ENCODE measurements around the gene ARL6IP5. TPM values are rescaled to one million over a fixed set of nuclear protein-coding genes. Genes with fewer than 3 reads are reported as not detected.

ARL6IP5 gene
- total RNA-seq, 2 experiments from 2014 or later: 93.9 to 94.8 TPM

GRCh38 chr3:69065318-69065964 is 19.3 kb upstream of the ARL6IP5 start:
- H3K27me3 Mint-ChIP-seq: no peaks in the 10 kb centered on the region
- peaks cover 5% of the 10 kb centered on the region for H3K9me3 Mint-ChIP-seq
- peaks cover 30% of the 10 kb centered on the region for H3K36me3 Mint-ChIP-seq
- peak overlapping the region; percentile 76 for H3K27ac Mint-ChIP-seq
- POLR2A ChIA-PET: interaction anchor here (0.7 to 2.3 kb wide), 4 partner anchors 13 to 34 kb away, joined by 3 to 9 read pairs (median 4); no protein-coding TSS in a partner anchor
- CTCF ChIA-PET: interaction anchor here (0.7 to 3.6 kb wide), 2 partner anchors 13 to 217 kb away, joined by 3 to 13 read pairs; partner anchors contain the start of gene TMF1
- peak; percentile 50 for DNase-seq
- H3K4me3 Mint-ChIP-seq: peak overlapping the region; percentile 23
- H3K4me1 Mint-ChIP-seq (ENCODE audit: low read depth): peaks cover 40% of the 10 kb centered on the region
- intact Hi-C loops (cut with micrococcal nuclease): loop anchor here (1.0 kb wide), 1 partner anchor 15 kb away; the partner anchor contains the start of gene UBA3

GRCh38 chr3:69066121-69066520 is 18.6 kb upstream of the ARL6IP5 start:
- Mint-ChIP-seq H3K27ac (peak overlapping the region; percentile 76), H3K36me3 (peaks cover 31% of the 10 kb centered on the region), H3K27me3 (no peaks in the 10 kb centered on the region), H3K4me3 (no peak overlapping the region), H3K9me3 (no peaks in the 10 kb centered on the region), H3K4me1 (ENCODE audit: low read depth) (peaks cover 36% of the 10 kb centered on the region)
- ChIA-PET POLR2A (interaction anchor here (0.8 to 1.8 kb wide), 3 partner anchors 16 to 20 kb away, joined by 3 to 5 read pairs (median 4); no protein-coding TSS in a partner anchor), CTCF (interaction anchor here (3.6 kb wide), 1 partner anchor 13 kb away, joined by 13 read pairs; the partner anchor contains the start of gene TMF1)
- DNase-seq: no peak
- intact Hi-C loops (cut with micrococcal nuclease): no loop called here

- POLR2A ChIA-PET: no interaction called here
- no peaks in the 10 kb centered on the region for H3K27me3 Mint-ChIP-seq
- CTCF ChIA-PET: no interaction called here
Observed at GRCh38 chr3:69072928-69073327, 11.8 kb upstream of the ARL6IP5 start.

GRCh38 chr3:69079269-69080159 is 5.2 kb upstream of the ARL6IP5 start:
- DNase-seq: peak; percentile 25
- Mint-ChIP-seq H3K4me3 (peak overlapping the region; percentile 78), H3K36me3 (peaks cover 8% of the 10 kb centered on the region), H3K27ac (peak overlapping the region; percentile 75), H3K9me3 (no peaks in the 10 kb centered on the region), H3K27me3 (no peaks in the 10 kb centered on the region), H3K4me1 (ENCODE audit: low read depth) (peaks cover 60% of the 10 kb centered on the region)
- ChIA-PET CTCF (interaction anchor here (1.2 kb wide), 1 partner anchor 20 kb away, joined by 3 read pairs; no protein-coding TSS in a partner anchor), POLR2A (interaction anchor here (0.6 to 6.1 kb wide), 5 partner anchors 12 to 28 kb away, joined by 3 to 81 read pairs (median 7); partner anchors contain the start of gene TMF1)
- intact Hi-C loops (cut with micrococcal nuclease): loop anchor here (1.0 to 5.0 kb wide), 3 partner anchors 14 to 1983 kb away; no protein-coding TSS in a partner anchor

More at GRCh38 chr3:69072928-69073327, 11.8 kb upstream of the ARL6IP5 start:
- DNase-seq: no peak
- no peaks in the 10 kb centered on the region for H3K9me3 Mint-ChIP-seq
- H3K36me3 Mint-ChIP-seq: peaks cover 37% of the 10 kb centered on the region
- no peak overlapping the region for H3K4me3 Mint-ChIP-seq
- intact Hi-C loops (cut with micrococcal nuclease): no loop called here
- no peak overlapping the region for H3K27ac Mint-ChIP-seq
- H3K4me1 Mint-ChIP-seq (ENCODE audit: low read depth): peaks cover 30% of the 10 kb centered on the region

- Mint-ChIP-seq H3K4me1 (ENCODE audit: low read depth) (peaks cover 62% of the 10 kb centered on the region), H3K27ac (peak within 1 kb of the TSS; percentile 97), H3K27me3 (no peaks in the 10 kb centered on the region), H3K9me3 (no peaks in the 10 kb centered on the region), H3K36me3 (peaks cover 8% of the 10 kb centered on the region), H3K4me3 (peak within 1 kb of the TSS; percentile 78)
- POLR2A ChIA-PET: interaction anchor here (1.7 to 6.1 kb wide), 2 partner anchors 13 to 29 kb away, joined by 6 to 81 read pairs; partner anchors contain the start of gene TMF1
- intact Hi-C loops (cut with micrococcal nuclease): loop anchor here (1.0 to 5.0 kb wide), 3 partner anchors 14 to 1982 kb away; no protein-coding TSS in a partner anchor
- CTCF ChIA-PET: no interaction called here
- peak; percentile 96 for DNase-seq
Observed at GRCh38 chr3:69080233-69080920, 4.4 kb upstream of the ARL6IP5 start, which contains the start of gene UBA3. UBA3 (minus strand) TSS chr3:69080365; CDS start chr3:69080353, 12 bp downstream.

GRCh38 chr3:69081583-69082262 is 3.0 kb upstream of the ARL6IP5 start:
- POLR2A ChIA-PET: interaction anchor here (0.8 to 6.1 kb wide), 7 partner anchors 11 to 32 kb away, joined by 3 to 81 read pairs (median 5); partner anchors contain the start of gene TMF1
- H3K4me3 Mint-ChIP-seq: peak overlapping the region; percentile 51
- H3K9me3 Mint-ChIP-seq: no peaks in the 10 kb centered on the region
- DNase-seq: peak; percentile 32
- no peaks in the 10 kb centered on the region for H3K27me3 Mint-ChIP-seq
- H3K4me1 Mint-ChIP-seq (ENCODE audit: low read depth): peaks cover 60% of the 10 kb centered on the region
- peak overlapping the region; percentile 97 for H3K27ac Mint-ChIP-seq
- peaks cover 14% of the 10 kb centered on the region for H3K36me3 Mint-ChIP-seq
- CTCF ChIA-PET: interaction anchor here (0.7 to 1.9 kb wide), 3 partner anchors 10 to 30 kb away, joined by 4 to 9 read pairs (median 5); partner anchors contain the start of gene TMF1
- intact Hi-C loops (cut with micrococcal nuclease): loop anchor here (2.0 to 5.0 kb wide), 3 partner anchors 13 to 1981 kb away; no protein-coding TSS in a partner anchor

GRCh38 chr3:69082361-69082760 is 2.4 kb upstream of the ARL6IP5 start:
- Mint-ChIP-seq H3K4me1 (ENCODE audit: low read depth) (peaks cover 56% of the 10 kb centered on the region), H3K4me3 (peak overlapping the region; percentile 43), H3K27me3 (no peaks in the 10 kb centered on the region), H3K36me3 (peaks cover 14% of the 10 kb centered on the region), H3K27ac (peak overlapping the region; percentile 97), H3K9me3 (no peaks in the 10 kb centered on the region)
- ChIA-PET POLR2A (interaction anchor here (0.6 to 6.1 kb wide), 11 partner anchors 11 to 1671 kb away, joined by 3 to 81 read pairs (median 5); partner anchors contain the start of genes EOGT and TMF1), CTCF (interaction anchor here (0.7 to 1.9 kb wide), 6 partner anchors 9 to 328 kb away, joined by 4 to 9 read pairs (median 4); no protein-coding TSS in a partner anchor)
- intact Hi-C loops (cut with micrococcal nuclease): loop anchor here (2.0 to 5.0 kb wide), 2 partner anchors 86 to 1980 kb away; no protein-coding TSS in a partner anchor
- no peak for DNase-seq

- ChIA-PET CTCF (interaction anchor here (0.5 to 1.9 kb wide), 7 partner anchors 9 to 864 kb away, joined by 3 to 9 read pairs (median 4); no protein-coding TSS in a partner anchor), POLR2A (interaction anchor here (0.5 to 6.1 kb wide), 12 partner anchors 10 to 1672 kb away, joined by 3 to 81 read pairs (median 5); partner anchors contain the start of genes EOGT and TMF1)
- Mint-ChIP-seq H3K27me3 (no peaks in the 10 kb centered on the region), H3K36me3 (peaks cover 12% of the 10 kb centered on the region), H3K4me1 (ENCODE audit: low read depth) (peaks cover 54% of the 10 kb centered on the region), H3K27ac (peak overlapping the region; percentile 97), H3K4me3 (peak overlapping the region; percentile 43), H3K9me3 (no peaks in the 10 kb centered on the region)
- peak; percentile 90 for DNase-seq
- intact Hi-C loops (cut with micrococcal nuclease): loop anchor here (2.0 to 5.0 kb wide), 2 partner anchors 86 to 1979 kb away; no protein-coding TSS in a partner anchor
Observed at GRCh38 chr3:69082805-69083204, 1.9 kb upstream of the ARL6IP5 start.

- intact Hi-C loops (cut with micrococcal nuclease): loop anchor here (2.0 kb wide), 2 partner anchors 72 to 1430 kb away; partner anchors contain the start of genes EOGT and SUCLG2
- H3K36me3 Mint-ChIP-seq: peaks cover 26% of the 10 kb centered on the region
- peaks cover 65% of the 10 kb centered on the region for H3K4me1 Mint-ChIP-seq (ENCODE audit: low read depth)
- peak overlapping the region; percentile 97 for H3K27ac Mint-ChIP-seq
- ChIA-PET POLR2A (interaction anchor here (1.1 to 6.1 kb wide), 9 partner anchors 8 to 220 kb away, joined by 4 to 81 read pairs (median 6); partner anchors contain the start of gene TMF1), CTCF (interaction anchor here (1.1 to 1.4 kb wide), 3 partner anchors 10 to 76 kb away, joined by 3 to 4 read pairs (median 4); partner anchors contain the start of gene TMF1)
- no peaks in the 10 kb centered on the region for H3K27me3 Mint-ChIP-seq
- DNase-seq: peak; percentile 40
- H3K9me3 Mint-ChIP-seq: no peaks in the 10 kb centered on the region
- H3K4me3 Mint-ChIP-seq: peak overlapping the region; percentile 97
Observed at GRCh38 chr3:69085168-69085832, 563 bp downstream of the ARL6IP5 start.
